HG03378 (cell line): ENCODE results near the gene B4GALNT4.
"Not testable (repeated sequence)": the region's sequence is repeated elsewhere in the genome, so short reads cannot be mapped to it uniquely, and the experiment has no call there.

ENCODE experiments used
- ATAC-seq: cut with Tn5 transposase; IDR thresholded peaks from one replicate; pipeline ENCODE4 v1.9.1; 2021; ENCODE audit warnings: mild to moderate bottlenecking, moderate library complexity; ENCODE audit not compliant: unreplicated experiment

Gene B4GALNT4

DNA sequence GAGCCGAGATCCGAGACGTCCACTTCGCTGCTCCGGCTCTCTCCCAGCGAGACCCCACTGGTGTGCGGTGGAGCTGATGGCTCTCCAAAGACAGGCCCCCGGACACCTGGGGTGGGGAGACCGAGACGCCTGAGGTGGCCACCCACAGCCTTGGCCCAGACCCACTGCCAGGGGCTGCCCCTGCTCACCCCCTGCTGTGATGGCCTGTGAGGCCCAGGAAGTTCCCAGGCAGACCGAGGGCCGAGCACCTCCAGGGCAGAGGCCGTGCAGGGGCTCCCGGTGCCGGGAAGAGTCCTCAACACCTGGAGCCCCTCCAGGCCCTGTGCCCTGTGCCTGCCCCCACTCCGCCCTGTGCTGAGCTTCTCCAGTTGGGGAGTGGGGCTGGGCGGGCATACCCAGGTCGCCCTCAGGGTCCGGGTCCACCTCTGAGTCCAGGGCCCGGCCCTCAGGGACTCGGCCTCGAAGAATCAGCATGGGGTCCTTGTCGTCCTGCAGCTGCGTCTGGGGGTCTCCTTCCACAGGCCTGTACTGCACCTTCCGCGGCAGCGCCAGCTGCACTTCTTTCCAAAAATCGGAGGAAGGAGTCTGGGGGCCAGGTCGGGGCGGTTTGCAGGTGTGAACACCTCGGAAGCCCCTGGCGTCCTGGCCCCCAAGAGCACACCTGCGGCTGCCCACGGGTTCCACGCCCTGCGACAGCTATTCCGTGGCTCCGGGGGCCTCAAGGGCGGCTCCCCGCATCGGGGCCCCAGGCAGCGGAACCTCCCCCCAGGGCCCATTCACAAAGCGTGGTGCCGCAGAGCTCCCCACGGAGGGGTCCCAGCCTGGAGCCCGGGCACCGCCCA lies 36.9 kb downstream of the B4GALNT4 start:
- ATAC-seq = no peak

DNA sequence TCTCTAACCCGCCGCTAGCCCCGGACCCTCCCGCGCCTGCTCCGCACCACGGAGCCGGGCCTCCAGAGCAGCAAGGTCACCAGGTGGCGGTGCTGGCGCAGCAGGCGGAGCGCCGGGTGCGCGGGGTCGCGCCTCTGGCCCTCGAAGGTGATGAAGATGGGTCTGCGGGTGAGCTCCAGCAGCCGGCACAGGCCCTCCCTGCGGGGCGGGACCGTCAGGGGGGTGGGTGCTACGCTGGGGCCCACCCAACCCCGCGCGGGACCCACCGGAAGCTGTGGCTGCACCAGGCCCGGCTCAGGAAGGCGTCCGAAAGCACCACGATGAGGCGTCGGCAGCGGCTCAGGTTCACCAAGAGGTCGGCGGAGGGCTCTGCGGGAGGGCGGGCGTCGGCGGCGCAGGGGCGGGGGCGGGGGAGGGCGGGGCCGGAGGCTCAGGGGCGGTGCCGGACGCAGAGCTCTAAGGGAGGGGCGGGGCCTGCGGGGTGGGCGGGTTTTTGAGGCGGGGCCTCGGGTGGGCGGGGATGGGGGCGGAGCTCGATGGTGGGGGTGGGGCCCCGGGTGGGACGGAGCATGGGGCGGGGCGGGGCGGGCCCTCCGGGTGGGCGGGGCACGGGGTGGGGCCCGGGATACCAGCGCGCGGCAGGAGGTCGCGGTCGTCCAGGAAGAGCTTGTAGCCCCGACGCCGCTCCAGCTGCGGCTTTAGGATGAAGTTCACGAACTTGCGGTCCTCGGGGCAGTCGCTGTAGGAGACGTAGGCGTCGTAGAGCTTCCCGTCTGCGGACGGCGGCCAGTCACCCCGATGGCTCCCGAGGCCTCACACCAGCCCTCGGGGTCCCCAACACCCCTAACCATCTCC lies 37.7 kb downstream of the B4GALNT4 start:
- ATAC-seq = no peak

DNA sequence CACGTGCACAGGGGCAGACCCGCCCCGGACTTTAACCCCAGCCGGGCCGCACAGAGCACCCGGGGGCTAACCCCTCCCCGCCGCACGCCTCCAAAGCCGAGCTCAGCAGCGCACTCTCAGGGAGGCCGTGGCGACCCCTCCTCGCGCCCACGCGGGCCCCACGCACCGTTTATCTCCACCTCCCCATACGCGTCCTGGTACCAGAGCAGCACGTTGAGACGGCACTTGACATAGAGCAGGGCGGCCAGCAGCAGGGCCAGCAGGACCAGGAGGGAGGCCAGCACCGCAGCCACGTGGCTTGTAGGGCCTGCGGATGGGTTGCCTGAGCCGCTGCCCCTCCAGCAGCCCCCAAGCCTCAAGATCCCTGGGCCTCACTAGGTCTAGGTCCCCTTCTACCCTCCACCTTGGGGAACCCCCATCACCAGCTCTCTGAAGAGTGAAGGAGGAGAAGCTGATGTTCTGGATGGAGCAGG lies 38.4 kb downstream of the B4GALNT4 start:
- no peak for ATAC-seq

DNA sequence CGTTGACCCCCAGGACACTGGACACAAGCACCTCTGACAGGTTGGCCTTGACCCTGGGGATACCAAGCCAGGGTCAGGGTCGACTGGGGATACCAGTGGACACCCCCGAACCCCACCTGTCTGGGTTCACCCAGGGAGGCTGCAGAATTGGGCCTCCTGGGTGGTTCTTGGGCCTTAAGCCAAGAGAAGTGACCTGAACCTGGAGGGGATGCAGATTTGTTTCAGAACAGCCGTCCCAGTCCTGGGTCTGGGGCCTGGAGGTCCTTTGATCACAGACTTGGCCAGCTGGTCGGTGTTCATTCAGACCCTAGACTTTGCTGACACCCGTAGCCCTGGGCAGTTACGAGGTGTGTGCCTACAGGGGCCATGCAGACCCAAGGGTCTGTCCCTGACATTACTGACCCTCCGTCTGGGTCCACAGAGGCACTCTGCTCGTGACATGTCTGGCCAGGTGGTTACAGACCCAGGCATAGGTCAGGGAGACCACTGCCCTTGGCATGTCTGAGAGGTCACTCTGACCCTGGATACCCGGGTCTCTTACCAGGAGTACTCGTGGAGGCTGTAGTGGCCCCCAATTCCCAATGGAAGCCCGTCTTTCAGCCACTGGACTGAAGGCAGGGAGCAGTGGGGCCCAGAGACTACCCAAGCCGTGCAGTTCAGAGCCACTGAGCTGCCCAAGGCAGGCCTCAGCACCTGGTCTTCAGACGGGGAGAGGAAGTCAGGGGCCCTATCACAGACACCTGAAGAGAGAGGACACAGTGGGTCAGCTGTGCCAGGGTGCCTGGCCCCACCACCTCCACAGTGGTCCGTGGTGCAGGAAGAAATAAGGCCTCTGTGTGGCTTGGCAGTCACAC lies 39.1 kb downstream of the B4GALNT4 start:
- no peak for ATAC-seq

DNA sequence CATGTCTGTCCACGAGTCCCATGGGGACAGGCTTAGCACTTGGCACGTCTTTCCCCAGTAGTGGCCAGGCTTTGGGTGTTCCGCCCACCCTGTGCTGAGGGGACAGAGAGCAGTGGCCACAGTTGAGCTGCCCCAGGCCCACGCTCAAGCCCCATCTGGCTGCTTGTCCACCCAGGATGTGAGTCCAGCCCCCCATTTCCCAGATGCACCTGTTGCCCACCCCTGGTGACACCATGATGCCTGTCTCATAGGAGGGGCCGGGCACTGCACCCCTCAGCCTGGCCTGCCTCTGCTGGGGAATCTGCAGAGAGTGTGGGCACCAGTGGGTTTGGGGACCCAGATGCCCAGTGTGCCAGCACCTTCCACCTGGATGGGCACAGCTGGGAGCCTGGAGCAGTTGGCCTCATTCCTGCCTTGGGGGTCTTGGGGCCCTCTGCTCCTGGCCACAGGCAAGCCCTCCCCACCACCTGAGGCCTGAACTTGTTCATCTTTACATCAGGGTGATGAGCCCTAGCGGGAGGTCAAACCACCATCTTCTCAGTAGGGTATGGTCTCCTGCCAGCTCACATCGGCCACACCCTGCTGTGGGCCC lies 39.8 kb downstream of the B4GALNT4 start:
- ATAC-seq = no peak

DNA sequence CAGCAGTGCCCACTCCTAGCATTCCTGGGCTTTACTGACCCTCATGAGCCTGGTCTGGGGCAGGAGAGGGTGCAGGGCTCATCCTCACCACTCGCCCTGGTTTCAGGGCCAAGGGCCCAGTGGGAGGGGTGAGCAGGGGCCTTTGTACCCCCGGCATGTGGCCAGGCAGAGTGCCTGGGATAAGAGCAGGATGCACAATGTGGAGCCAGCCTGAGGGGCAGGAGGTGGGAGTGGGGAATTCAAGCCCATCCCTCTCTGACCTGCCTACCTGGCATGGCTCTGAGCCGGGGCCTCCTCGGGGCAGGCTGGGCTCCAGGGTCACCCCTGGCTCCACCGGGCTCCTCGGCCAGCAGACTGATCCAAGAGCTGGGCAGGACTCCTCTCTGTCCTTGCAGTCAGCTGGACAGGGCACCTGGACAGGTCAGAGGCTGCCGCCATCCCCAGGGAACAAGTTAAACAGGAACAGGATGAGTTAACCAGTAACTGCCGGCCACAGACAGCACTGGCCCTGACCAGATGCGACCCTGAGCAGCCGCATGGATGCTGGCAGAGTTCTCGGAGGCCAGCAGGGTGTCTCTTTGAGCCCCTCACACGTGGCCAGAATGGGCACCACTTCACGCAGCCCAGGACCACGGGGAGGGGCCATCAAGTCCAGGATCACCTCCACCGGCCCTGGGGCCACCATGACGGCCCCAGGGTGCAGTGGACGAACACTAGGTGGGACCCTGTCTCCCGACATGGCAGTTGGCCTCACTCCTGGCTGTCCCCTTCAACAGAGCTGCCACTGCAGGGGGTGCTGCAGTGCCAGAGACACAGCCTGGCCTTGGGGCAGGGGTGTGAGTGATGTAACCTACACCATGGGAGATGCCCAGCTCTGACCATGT lies 40.5 kb downstream of the B4GALNT4 start:
- ATAC-seq = no peak

DNA sequence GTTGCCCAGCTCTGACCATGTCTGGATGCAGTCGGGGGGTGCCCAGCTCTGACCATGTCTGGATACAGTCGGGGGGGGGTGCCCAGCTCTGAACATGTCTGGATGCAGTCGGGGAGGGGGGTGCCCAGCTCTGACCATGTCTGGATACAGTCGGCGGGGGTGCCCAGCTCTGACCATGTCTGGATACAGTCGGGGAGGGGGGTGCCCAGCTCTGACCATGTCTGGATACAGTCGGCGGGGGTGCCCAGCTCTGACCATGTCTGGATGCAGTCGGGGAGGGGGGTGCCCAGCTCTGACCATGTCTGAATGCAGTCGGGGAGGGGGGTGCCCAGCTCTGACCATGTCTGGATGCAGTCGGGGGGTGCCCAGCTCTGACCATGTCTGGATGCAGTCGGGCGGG lies 41.4 kb downstream of the B4GALNT4 start:
- not testable (repeated sequence) for ATAC-seq

DNA sequence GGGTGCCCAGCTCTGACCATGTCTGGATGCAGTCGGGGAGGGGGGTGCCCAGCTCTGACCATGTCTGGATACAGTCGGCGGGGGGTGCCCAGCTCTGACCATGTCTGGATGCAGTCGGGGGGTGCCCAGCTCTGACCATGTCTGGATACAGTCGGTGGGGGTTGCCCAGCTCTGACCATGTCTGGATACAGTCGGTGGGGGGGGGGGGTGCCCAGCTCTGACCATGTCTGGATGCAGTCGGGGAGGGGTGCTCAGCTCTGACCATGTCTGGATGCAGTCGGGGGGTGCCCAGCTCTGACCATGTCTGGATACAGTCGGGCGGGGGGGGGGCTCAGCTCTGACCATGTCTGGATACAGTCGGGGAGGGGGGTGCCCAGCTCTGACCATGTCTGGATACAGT lies 42.2 kb downstream of the B4GALNT4 start:
- ATAC-seq = not testable (repeated sequence)

DNA sequence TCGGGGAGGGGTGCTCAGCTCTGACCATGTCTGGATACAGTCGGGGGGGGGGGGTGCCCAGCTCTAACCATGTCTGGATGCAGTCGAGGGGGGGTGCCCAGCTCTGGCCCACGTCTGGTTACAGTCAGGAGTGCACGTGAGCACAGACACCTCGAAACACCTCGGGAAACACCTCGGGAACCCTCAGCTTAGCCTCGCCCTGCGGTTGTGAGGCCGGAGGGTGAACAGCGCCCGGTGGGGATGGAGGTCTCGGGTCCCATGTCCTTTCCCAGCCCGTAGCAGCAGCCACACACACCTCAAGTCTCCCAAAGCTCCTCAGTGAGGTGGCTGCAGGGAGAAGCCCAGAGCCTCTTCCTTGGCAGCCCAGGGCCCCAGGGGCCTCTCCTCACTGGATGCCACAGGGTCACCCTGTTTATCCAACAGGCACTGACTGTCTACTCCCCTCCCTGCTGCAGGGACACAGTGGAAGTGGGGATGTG lies 43.4 kb downstream of the B4GALNT4 start:
- no peak for ATAC-seq

DNA sequence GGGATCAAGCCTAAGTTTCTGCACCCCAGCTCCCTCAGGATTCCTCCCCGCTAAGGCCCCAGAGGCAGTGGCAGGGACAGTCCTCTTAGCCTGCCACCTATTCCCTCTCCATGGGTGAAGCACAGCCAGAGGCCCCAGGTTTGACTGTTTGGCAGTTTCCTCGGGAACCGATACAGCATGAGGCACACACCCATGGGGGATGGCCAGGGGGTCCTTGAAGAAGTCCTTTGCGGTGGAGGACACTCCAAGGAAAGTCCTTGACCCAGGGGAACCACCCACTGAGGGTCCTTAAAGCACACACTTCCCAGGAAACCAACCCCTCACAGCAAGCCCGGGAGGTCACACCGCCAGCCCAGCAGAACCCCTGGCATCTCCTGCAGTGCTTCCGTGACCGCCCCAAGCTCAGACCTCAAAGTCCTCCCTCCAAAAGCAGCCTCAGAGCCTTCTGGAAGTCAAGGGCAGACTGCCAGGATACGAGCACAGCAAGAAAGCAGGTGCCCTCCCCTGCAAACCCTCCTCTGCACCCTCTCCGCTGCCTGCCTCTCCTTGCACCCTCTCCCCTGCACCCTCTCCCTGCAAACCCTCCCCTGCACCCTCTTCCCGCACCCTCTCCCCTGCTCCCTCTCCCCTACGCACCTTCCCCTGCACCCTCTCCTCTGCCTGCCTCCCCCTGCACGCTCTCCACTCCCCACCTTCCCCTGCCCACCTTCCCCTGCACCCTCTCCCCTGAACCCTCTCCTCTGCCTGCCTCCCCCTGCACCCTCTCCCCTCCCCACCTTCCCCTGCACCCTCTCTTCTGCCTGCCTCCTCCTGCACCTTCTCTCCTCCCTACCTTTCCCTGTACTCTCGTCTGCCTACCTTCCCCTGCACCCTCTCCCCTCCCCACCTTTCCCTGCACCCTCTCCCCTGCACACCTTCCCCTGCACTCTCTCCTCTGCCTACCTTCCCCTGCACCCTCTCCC lies 44.1 kb downstream of the B4GALNT4 start:
- ATAC-seq = no peak

DNA sequence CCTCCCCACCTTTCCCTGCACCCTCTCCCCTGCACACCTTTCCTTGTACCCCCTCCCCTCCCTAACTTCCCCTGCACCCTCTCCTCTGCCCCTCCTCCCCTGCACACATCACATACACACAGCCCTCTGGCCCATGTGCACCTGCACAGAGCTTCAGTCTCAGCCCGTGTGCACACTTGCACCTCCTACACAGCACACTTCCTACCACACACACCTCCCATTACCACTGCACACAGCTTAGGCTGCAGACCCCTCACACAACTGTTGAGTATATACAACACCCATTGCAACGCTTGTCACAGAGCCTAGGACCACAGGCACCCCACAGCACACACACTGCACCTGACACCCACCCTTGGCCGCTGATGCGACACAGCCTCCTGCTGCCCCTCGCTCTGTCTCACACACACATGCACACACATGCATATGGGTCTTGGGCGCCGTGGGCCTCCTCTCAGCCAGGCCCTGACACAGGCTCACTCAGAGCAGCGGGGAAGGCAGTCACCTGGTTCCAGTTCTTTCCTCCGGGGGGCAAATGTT lies 45.1 kb downstream of the B4GALNT4 start:
- no peak for ATAC-seq

DNA sequence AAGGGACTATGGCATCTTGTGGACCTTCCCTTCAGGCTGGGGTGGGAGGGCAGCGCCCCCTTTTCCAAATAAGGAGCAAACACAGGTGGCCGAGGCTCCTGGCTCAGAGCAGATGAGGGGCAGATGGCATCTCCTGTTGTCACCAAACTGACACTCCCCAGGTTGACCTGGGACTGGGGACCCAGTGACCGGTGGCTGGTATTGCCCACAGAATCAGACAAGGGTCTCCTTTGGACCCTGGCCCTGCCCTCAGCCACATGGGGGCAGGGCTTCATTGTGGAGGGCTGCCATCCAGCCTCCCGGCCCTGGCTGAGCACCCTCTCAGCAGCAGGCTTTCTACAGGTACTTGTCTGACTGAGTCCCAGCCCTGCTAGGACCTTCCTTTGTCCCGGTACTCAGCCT lies 46.3 kb downstream of the B4GALNT4 start:
- no peak for ATAC-seq

DNA sequence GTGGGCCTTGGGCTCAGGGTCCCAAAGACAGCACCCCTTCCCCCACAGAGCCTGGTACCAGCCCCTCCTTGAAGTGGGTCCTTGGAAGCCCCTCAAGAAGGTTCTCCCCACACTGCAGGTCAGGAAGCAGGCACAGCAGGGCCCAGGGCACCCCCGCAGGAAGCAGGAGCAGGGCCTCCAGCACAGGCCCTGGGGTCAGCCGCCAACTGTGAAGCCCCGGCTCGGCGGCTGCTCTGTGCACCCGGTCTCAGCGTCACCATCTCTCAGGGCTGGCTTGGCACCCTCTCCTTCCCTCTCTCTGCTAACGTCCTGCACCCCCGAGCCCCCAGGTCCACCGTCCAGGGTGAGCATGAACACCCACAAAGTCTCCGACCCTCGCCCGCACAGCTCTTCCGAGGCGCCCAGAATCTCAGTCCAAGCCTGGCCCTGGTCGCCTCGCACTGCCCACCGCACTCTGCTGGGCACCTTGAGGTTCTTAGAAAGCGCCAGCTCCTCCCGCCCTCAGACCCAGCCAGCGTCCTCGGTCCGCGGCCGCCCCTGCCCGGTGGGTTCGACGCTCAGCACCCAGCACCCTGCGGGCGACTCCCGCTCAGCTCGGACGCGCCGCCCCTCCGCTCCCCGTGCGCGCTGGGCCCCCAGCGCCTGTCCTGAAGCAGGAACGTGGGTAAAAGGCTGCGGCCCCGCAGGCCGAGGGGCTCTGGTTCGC lies 46.9 kb downstream of the B4GALNT4 start:
- ATAC-seq = no peak

DNA sequence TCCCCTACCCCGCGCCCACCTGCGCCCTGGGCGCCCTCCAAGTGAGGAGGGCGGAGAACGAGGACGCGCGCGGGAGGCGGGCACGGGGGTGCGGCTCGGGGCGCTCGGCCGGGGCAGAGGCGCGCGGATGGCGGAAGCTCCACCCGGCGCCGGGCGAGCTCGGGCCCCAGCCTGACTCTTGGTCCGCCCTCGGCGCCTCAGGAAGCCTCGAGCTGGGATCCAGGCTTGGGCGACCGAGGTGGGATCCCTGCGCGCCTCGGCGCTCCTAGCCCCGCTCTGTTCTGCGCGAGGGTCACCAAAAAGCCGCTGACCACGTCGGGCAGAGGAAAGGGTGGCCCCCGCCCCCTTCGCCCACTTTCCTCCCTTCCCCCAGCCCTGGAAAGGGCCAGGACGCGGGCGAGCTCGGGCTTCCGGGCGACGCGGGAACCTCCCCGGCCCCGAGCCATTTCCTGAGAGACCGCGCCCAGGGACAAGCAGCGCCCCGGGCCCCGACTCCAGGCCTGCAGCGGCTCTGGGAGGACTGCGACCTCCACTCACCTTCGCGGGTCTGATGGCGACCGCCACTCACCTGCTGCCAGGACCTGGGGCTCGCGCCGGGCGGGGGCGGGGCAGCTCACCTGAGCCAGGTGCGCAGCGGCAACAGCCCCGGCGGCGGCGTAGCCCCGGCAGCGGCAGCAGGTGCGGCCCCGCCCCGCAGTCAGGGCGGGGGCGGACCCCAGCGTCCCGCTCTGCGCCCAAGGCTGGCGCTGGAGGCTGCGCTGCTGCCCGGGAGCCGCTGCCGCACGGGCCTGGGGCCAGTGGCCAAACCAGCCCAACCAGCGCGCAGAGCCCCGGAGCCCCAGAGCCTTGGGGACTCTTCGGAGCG lies 47.7 kb downstream of the B4GALNT4 start:
- ATAC-seq = no peak

DNA sequence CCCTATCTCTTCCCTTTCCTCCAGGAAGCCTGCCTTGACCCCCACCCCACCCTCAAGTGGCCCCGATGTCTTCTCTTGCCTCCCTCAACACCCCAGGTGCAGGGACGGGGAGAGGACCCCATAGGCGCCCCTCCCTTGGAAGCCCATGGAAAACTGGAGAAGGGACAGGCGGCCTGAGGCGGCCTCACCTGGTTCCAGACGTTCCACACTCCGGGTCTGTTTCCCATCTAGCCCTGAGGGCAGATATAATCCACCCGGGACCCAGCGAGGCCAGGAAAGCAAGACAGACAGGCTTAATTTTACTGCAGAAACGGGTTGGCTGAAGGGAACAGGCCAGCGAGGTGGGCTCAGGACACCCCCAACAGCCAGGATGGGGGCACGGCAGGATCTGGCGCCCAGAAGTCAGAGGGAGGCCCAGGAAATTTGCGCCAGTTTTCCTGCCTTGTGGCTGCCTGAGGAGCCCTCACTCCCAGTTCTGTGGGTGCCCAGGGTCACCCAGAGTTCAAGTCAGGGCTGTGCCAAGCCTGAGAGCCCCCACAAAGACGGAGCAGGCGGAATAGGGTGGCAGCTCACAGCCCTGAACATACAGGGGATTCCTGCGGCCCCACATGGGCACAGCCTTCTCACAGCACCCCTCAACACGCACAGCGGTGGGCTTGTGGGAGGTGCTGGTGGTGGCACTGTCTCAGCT lies 48.5 kb downstream of the B4GALNT4 start:
- no peak for ATAC-seq
